Stimulated activated CD4-positive, alpha-beta T cell treated with anti-CD3 and anti-CD28 coated beads, Interleukin-1b, Interleukin-23, amount 100 ng/mL, for 48 hours (primary cell): Measurements from ENCODE around the gene GPR171.
A peak's percentile ranks its signal among the peaks of the same experiment; 100 is the strongest.

Source experiments
- DNase-seq: peaks from one replicate; pipeline ENCODE4 v3.0.0-alpha.2; 2020

GPR171 gene

DNA sequence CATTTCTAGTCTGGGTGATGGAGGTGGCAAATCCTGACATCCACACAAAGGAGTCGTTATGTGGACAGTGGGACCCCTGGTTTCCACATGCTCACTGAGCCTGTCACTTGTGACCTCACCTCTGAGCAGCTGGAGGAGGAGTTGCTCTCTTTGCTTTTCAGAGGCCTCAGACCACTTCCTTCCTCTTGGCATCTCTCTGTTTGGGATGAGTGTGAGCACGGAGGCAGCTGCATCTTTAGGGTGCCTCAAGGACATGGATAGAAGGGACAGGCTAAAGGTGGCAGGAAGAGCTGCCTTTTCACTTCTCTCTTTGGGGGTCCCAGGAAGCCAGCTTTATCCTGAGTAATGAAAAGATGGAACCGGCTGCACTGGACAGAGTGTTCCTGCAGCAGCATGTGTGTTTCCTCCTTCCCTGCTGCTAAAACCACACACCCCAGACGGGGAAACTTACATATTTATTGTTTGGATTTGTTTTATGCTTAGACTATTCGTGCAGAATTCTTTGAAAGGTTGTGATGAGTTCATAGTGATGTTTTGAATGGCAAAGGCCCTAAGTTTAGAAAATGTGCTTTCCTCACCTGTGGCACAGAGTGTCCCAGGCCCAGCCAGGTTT lies 31.8 kb downstream of the GPR171 start:
- DNase-seq = peak; percentile 41

DNA sequence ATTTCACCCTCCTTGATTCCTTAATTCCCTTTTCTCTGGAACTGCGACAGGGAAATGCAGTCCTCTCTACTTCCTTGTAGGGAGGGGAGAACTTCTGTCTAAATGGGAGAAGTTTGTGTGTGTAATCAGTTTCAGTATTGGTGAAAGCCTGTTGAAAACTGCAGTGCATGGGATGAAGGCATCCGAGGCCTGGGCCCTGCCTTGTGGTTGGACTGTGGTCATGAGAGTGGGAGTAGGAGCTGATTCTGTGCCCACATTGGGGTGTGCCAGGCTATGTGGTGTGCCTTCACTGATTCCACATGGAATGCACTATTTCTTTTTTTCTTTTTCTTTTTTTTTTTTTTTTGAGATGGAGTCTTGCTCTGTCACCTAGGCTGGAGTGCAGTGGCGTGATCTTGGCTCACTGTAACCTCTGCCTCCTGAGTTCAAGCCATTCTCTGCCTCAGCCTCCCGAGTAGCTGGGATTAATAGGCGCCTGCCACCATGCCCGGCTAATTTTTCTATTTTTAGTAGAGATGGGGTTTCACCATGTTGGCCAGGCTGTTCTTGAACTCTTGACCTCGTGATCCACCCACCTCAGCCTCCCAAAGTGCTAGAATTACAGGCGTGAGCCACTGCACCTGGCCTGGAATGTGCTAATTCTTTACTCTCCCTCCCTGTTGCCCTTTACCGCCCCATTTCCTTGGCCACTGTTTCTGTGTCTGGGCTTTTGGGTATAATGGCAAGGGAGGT lies 32.9 kb downstream of the GPR171 start:
- peak; percentile 54 for DNase-seq

DNA sequence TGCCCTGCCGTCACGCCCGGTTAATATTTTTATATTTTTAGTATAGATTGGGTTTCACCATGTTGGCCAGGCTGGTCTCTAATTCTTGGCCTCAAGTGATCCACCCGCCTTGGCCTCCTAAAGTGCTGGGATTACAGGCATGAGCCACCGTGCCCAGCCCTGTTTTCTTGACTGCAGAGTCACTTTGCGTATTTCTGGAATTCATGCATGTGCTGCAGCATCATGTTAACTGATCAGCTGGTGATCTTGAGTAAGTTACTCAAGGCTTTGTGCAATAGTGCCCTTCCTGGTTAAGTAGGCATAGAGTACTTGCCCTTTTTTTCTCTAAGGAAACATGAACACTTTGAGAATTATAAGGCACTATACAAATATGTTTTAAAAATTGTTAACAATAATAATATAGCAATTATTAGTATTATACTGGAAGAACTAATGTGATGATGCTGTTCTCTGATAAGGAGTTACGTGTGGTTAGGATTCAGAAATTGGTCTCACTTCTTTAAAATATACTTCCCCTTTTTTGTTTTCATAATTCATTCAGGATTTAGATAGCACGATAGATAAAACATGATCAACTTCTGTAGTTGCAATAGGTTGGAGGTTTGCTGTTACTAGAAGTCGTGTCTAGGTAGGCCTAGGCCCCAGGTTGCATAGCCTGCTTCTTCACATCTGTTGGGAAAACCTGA lies 33.6 kb downstream of the GPR171 start:
- no peak for DNase-seq

DNA sequence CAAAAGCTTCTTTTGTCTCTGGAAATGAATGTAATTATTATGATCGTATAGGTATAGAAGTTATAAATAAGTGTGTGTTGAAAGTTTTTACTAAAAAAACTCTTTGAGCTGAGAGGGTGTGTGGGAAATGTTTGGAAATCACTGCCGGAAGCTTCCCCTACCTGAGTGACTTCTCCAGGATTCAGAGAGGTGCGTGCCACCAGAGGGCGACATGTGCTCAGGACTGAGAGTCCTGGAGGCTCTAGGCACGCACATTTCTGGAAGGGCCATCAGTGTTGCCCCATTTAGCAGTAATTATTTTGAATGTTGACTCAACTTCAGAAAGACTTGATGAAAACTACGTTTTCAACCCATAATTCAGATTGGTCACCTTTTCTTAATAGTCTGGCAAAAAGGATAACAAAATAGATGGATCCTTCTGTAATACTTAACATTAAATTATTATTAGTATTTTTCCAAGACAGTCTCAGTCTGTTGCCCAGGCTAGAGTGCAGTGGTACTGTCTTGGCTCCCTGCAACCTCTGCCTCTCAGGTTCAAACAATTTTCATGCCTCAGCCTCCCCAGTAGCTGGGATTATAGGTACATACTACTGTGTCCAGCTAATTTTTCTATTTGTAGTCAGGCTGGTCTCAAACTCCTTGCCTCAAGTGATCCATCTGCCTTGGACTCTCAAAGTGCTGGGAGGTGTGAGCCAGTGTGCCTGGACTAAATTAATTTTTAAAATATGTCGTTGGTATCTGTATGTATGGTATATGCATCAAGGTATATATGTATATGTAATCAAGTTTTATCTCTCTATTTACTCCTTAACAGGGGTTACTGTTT lies 34.5 kb downstream of the GPR171 start:
- peak; percentile 81 for DNase-seq

DNA sequence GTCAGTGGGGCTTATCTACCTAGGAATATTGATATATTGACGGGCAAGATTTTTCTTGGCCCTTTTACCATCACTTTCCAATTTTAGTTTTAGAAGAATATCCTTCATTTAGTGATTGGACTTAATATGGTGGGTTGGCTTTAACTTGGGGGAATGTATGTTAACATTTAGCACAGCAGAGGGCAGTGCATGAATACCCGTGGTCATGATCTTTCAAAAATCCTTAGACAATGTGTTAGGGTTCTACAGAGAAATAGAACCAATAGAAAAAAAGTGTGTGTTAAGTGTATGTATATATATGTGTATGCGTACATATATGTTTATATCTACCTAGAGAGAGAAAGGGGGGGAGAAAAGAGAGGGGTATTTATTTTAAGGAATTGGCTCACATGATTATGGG lies 36.9 kb downstream of the GPR171 start:
- no peak for DNase-seq

DNA sequence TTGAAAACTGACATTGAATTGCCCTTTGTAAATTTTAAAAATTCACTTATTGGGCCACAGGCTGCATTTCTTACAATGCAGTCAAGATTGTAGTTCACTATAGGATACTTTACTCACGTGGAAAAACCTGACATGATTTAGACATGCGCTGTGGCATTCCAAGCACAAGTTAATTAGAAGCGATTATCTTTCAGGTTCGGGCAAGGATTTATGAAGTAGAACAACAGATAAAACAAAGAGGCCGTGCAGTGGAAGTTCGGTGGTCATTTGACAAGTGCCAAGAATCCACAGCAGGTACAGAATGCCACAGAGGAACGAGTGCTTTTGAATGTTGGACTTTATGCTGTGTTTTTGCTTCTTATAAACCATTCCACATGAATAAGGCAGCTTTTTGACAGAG lies 37.8 kb downstream of the GPR171 start:
- no peak for DNase-seq

DNA sequence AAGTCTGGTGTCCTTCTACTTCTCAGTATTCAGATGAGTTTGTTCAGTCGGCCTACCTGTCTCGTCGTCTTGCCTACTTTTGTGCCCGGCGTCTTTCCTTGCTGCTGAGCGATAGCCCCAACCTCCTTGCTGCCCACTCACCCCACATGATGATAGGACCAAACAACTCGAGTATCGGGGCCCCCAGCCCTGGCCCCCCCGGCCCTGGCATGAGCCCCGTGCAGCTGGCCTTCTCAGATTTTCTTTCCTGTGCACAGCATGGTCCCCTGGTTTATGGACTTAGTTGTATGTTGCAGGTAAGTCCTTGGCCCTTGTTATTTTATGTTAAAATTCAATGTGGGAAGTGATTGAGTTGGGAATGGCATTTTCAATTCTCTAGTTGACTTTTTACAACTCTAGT lies 43.2 kb downstream of the GPR171 start:
- DNase-seq = no peak

DNA sequence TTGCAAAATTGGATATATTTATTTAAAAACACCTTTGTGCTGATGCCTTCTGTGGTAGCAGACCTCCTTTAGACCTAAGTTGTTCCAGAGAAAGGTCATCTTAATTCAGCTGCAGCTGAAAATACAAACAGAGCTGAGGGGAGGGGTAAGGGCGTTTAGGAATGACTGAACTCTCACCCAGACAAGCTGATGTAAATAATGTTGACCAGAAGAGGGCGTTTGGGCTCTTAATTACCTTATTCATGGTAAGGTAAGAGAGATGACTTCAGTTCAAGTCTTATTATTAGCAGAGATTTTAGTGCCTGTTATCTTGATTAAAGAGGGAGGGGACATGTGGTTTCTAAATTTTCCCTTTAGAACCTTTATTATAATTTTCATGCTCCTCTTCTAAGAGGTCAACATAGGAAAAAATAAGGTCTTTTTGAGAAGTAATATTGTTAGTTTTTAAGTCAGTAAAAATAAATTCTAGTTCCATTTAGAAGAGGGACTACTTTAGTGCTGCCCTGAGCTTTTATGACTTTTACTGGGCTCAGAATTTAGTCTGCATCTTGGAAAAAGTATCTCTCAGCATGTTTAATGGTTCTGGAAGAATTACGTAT lies 46.3 kb downstream of the GPR171 start:
- no peak for DNase-seq

DNA sequence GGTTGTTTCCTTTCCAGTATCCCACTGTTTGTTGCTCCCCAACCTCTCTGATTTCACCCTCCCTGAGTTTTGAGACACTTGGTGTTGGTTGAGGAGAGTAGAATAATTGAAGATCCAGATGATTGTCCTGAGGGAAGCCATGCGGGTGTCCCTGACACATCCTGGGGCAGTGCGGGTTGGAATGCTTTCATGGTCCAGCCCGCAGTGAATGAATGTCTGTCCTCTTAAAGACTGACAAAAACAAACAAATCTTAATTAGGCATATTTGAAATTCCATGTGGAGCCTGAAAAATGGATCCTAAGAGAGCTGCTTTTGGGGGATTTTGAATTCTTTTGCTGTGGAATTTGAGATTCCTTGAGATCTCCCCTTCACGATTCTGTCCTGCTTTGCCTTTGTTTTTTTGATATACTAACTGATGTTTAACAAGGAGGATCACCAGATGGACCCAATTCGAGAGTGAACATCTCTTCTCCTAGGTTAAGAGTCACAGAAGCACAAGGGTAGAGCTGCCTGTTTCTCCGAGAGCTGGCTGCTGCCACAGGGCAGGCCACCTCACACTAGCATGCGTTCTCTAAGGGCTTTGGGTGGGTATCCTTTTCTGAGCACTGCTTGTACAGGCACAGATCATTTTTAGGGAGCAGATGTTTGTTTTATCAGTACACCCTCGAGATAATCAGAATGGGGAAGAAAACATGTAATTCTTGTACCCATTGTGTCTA lies 47.4 kb downstream of the GPR171 start:
- DNase-seq = no peak

DNA sequence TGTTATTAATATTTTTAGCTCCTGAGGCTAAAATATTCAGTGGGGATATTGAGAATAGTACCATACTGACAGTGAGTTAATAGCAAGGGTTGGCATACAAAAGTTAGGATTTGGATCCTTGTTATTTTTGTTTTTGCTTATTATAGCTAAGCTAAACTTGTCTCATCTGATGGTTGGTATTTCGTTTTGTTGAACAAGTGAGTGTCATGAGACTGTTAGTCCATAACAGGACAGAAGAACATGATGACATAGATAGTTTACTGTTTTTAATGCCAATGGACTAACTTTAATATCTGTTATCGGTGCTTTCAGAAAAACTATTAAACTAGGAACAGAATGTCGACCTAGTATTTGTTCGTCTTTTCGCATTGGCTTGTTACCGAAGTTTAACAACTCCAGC lies 48.5 kb downstream of the GPR171 start:
- no peak for DNase-seq

DNA sequence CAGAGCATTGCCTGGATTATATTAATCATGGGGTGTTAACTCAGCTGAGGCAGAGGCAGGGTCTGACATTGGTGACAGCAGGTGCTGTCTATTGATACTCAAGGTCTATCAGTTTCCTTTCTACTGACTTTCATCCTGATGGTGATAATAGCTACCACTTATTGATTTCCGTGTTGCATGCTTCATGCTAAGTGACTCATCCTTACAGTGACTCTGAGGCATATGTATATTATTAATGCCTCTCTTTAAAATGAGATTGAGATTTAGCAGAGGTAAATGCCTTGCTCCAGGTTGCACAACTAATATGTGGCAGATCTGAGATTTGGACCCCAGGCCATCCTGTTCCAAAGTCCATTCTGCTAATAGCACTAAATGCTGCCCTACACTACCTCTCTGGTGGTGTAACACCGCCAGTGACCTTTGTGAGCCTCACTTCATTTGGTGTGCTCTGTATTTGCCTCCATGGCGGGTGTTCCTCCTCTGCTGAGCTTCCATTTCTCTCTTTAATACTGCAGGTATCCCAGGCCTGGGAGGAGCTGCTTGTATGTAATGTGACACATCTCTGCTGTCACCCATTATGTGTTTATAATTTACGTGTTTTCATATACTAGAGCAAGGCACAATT lies 50.4 kb downstream of the GPR171 start:
- DNase-seq = no peak
